Neural cell (in vitro differentiated cells): ENCODE data around the gene DCK. TPM values are rescaled to one million over a fixed set of nuclear protein-coding genes. Genes with fewer than 3 reads are reported as not detected.

Experiments used
- H2AFZ ChIP-seq: fragments of 200-600, 300-800 bp; sonication (generic), shearing (Covaris generic); 2 replicates; pipeline ENCODE4 v1.6.0; 2014; ENCODE audit warnings: low read depth, mild to moderate bottlenecking, antibody characterized with exemption, low read length, moderate library complexity
- H3F3A ChIP-seq: fragments of 200-600 bp; shearing (Covaris generic); 2 replicates; pipeline ENCODE4 v1.6.1; 2016; ENCODE audit warnings: mild to moderate bottlenecking, moderate library complexity, mixed read lengths, antibody characterized with exemption, low read length; ENCODE audit not compliant: insufficient read depth, poor library complexity, severe bottlenecking
- H3K27ac ChIP-seq: fragments of 200-600, 300-800 bp; sonication (generic), shearing (Covaris generic); 2 replicates; pipeline ENCODE4 v1.5.1; 2014; ENCODE audit warnings: mild to moderate bottlenecking, low read length, moderate library complexity
- H3K27me3 ChIP-seq: fragments of 300-800, 200-600 bp; sonication (generic), shearing (Covaris generic); 2 replicates; pipeline ENCODE4 v1.6.0; 2014; ENCODE audit warnings: mild to moderate bottlenecking, low read depth, low read length, moderate library complexity; ENCODE audit not compliant: insufficient read depth
- H3K36me3 ChIP-seq: fragments of 300-800, 200-600 bp; sonication (generic), shearing (Covaris generic); 2 replicates; pipeline ENCODE4 v1.5.1; 2014; ENCODE audit warnings: mild to moderate bottlenecking, antibody characterized with exemption, low read length, moderate library complexity; ENCODE audit not compliant: insufficient read depth
- H3K4me2 ChIP-seq: fragments of 300-800, 200-600 bp; sonication (generic), shearing (Covaris generic); 2 replicates; pipeline ENCODE4 v1.6.0; 2014; ENCODE audit warnings: mild to moderate bottlenecking, low read length
- H3K4me3 ChIP-seq: fragments of 300-800, 200-600 bp; sonication (generic), shearing (Covaris generic); 2 replicates; pipeline ENCODE4 v1.5.1; 2014; ENCODE audit warnings: mild to moderate bottlenecking, low read length, moderate library complexity
- H3K79me2 ChIP-seq: fragments of 200-600 bp; shearing (Covaris generic); replicated peaks from 2 replicates; pipeline ENCODE4 v1.6.0; 2014; ENCODE audit warnings: mild to moderate bottlenecking, low read length, moderate library complexity; ENCODE audit not compliant: insufficient read depth
- H3K9ac ChIP-seq: fragments of 300-800, 200-600 bp; sonication (generic), shearing (Covaris generic); 2 replicates; pipeline ENCODE4 v1.6.1; 2016; ENCODE audit warnings: mild to moderate bottlenecking, low read length, mixed read lengths
- H3K9me2 ChIP-seq: fragments of 200-600 bp; shearing (Covaris generic); 2 replicates; pipeline ENCODE4 v1.6.1; 2016; ENCODE audit warnings: mild to moderate bottlenecking, low read length, mixed read lengths; ENCODE audit not compliant: insufficient read depth
- H3K9me3 ChIP-seq: fragments of 200-600, 300-800 bp; sonication (generic), shearing (Covaris generic); 2 replicates; pipeline ENCODE4 v1.6.1; 2016; ENCODE audit warnings: mild to moderate bottlenecking, mixed run types, low read length, moderate library complexity, mixed read lengths
- H4K20me1 ChIP-seq: fragments of 200-600 bp; shearing (Covaris generic); 2 replicates; pipeline ENCODE4 v1.6.1; 2016; ENCODE audit warnings: mild to moderate bottlenecking, mixed run types; ENCODE audit not compliant: insufficient read depth
- EP300 ChIP-seq: fragments of 450-650 bp; conservative IDR thresholded peaks from 2 replicates; pipeline ENCODE4 v1.6.1; 2014; ENCODE audit warnings: antibody characterized with exemption, mild to moderate bottlenecking, moderate library complexity; ENCODE audit not compliant: poor library complexity, severe bottlenecking
- EZH2 ChIP-seq: fragments of 200-600, 300-800 bp; shearing (Covaris generic), sonication (generic); IDR thresholded peaks from 2 replicates; pipeline ENCODE4 v1.6.1; 2014; ENCODE audit warnings: antibody characterized with exemption, low read length, borderline replicate concordance, mild to moderate bottlenecking; ENCODE audit not compliant: insufficient read depth, poor library complexity, severe bottlenecking
- MXI1 ChIP-seq: fragments of 450-650 bp; conservative IDR thresholded peaks from 2 replicates; pipeline ENCODE4 v1.6.1; 2014; ENCODE audit warnings: antibody characterized with exemption, mild to moderate bottlenecking; ENCODE audit not compliant: poor library complexity, severe bottlenecking
- POLR2AphosphoS5 ChIP-seq: IDR thresholded peaks from 2 replicates; pipeline ENCODE4 v1.6.1; 2012
- RAD21 ChIP-seq: fragments of 450-650 bp; conservative IDR thresholded peaks from 2 replicates; pipeline ENCODE4 v1.6.1; 2014; ENCODE audit warnings: antibody characterized with exemption, mild to moderate bottlenecking, moderate library complexity
- SMC3 ChIP-seq: fragments of 450-650 bp; conservative IDR thresholded peaks from 2 replicates; pipeline ENCODE4 v1.6.1; 2014; ENCODE audit warnings: antibody characterized with exemption, mild to moderate bottlenecking, moderate library complexity; ENCODE audit not compliant: poor library complexity
- TAF1 ChIP-seq: IDR thresholded peaks from 2 replicates; pipeline ENCODE4 v1.6.1; 2012; ENCODE audit warnings: low read depth
- polyA plus RNA-seq: library from polyadenylated mRNA; depleted of rRNA; stranded (reverse); fragments of >200 nt; gene quantifications from 2 replicates; pipeline ENCODE4 v1.2.3, GENCODE V29; 2014
- TF ChIP-seq, protein P1 (sequence below): IDR thresholded peaks from 2 replicates; pipeline ENCODE4 v1.6.1; 2012; ENCODE audit warnings: borderline replicate concordance
- TF ChIP-seq, protein P2 (sequence below): fragments of 450-650 bp; IDR thresholded peaks from 2 replicates; pipeline ENCODE4 v1.5.1; 2014; ENCODE audit warnings: antibody characterized with exemption, mild to moderate bottlenecking, moderate library complexity; ENCODE audit not compliant: poor library complexity, severe bottlenecking

DCK gene
- polyA plus RNA-seq, 1 donor from 2014 or later, result 147 TPM

DNA sequence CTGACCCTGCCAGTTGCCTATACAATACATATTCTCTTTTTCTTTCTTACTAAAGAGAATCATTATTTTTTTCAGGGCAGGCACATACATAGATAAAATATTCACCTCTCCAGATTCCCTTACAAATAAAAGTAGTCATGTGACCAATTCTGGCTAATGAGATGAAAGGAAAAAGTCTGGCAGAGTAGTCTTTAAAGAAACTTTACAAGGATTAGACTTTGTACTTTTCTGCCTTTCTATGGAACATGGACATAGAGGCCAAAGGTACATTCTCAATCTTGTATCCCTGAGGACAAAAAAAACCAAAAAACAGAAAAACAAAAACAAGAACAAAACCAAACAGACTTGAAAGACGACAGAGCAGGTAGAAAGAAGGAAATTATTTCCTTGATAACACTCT, 75.6 kb downstream of the DCK start:
- Histone ChIP-seq H3K27me3 (no peaks in the 10 kb centered on the region), H3K9me3 (no peaks in the 10 kb centered on the region), H3K36me3 (no peaks in the 10 kb centered on the region), H3K9me2 (no peaks in the 10 kb centered on the region), H3K9ac (no peak overlapping the region), H3K4me3 (no peak overlapping the region), H3K27ac (no peak overlapping the region), H4K20me1 (no peaks in the 10 kb centered on the region), H3F3A (no peaks in the 10 kb centered on the region), H3K4me2 (no peak overlapping the region), H2AFZ (no peak overlapping the region), H3K79me2 (no peaks in the 10 kb centered on the region)
- TF ChIP-seq, protein P1, sequence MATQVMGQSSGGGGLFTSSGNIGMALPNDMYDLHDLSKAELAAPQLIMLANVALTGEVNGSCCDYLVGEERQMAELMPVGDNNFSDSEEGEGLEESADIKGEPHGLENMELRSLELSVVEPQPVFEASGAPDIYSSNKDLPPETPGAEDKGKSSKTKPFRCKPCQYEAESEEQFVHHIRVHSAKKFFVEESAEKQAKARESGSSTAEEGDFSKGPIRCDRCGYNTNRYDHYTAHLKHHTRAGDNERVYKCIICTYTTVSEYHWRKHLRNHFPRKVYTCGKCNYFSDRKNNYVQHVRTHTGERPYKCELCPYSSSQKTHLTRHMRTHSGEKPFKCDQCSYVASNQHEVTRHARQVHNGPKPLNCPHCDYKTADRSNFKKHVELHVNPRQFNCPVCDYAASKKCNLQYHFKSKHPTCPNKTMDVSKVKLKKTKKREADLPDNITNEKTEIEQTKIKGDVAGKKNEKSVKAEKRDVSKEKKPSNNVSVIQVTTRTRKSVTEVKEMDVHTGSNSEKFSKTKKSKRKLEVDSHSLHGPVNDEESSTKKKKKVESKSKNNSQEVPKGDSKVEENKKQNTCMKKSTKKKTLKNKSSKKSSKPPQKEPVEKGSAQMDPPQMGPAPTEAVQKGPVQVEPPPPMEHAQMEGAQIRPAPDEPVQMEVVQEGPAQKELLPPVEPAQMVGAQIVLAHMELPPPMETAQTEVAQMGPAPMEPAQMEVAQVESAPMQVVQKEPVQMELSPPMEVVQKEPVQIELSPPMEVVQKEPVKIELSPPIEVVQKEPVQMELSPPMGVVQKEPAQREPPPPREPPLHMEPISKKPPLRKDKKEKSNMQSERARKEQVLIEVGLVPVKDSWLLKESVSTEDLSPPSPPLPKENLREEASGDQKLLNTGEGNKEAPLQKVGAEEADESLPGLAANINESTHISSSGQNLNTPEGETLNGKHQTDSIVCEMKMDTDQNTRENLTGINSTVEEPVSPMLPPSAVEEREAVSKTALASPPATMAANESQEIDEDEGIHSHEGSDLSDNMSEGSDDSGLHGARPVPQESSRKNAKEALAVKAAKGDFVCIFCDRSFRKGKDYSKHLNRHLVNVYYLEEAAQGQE, result no peak
- TF ChIP-seq MXI1 (no peak), EP300 (no peak), SMC3 (no peak), RAD21 (no peak), TAF1 (no peak)
- TF ChIP-seq, protein P2, sequence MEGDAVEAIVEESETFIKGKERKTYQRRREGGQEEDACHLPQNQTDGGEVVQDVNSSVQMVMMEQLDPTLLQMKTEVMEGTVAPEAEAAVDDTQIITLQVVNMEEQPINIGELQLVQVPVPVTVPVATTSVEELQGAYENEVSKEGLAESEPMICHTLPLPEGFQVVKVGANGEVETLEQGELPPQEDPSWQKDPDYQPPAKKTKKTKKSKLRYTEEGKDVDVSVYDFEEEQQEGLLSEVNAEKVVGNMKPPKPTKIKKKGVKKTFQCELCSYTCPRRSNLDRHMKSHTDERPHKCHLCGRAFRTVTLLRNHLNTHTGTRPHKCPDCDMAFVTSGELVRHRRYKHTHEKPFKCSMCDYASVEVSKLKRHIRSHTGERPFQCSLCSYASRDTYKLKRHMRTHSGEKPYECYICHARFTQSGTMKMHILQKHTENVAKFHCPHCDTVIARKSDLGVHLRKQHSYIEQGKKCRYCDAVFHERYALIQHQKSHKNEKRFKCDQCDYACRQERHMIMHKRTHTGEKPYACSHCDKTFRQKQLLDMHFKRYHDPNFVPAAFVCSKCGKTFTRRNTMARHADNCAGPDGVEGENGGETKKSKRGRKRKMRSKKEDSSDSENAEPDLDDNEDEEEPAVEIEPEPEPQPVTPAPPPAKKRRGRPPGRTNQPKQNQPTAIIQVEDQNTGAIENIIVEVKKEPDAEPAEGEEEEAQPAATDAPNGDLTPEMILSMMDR, result no peak

DNA sequence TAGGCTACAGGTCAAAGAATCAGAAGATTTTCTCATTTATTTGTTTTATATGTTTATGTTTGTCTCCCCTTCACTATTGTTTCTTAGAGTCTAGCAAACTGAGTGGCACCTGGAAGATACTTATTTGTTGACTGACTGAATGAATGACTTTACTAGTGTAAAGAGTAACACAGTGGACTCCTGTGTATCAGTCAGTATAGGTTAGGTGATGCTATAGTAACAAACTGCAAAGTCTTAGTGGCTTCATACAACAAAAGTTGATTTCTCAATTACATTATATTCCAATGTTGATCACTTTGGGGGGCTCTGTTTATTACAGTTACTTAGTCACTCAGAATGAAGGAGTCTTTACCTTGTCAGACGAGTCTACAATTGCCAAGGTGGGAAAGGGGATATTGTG, 76.6 kb downstream of the DCK start:
- Histone ChIP-seq H4K20me1 (no peaks in the 10 kb centered on the region), H3K4me3 (no peak overlapping the region), H3K9ac (no peak overlapping the region), H3K36me3 (no peaks in the 10 kb centered on the region), H3K9me3 (no peaks in the 10 kb centered on the region), H3F3A (no peaks in the 10 kb centered on the region), H3K79me2 (no peaks in the 10 kb centered on the region), H3K9me2 (no peaks in the 10 kb centered on the region), H3K27ac (no peak overlapping the region), H3K27me3 (no peaks in the 10 kb centered on the region), H3K4me2 (no peak overlapping the region), H2AFZ (no peak overlapping the region)
- TF ChIP-seq, protein P2, result no peak
- TF ChIP-seq EP300 (no peak), SMC3 (no peak), POLR2AphosphoS5 (no peak), EZH2 (no peak), RAD21 (no peak), TAF1 (no peak), MXI1 (no peak)
- TF ChIP-seq, protein P1, result no peak
